A673 (cell line): Measurements from ENCODE around the gene TTC7B. TPM values are rescaled to one million over a fixed set of nuclear protein-coding genes. Genes with fewer than 3 reads are reported as not detected.

ENCODE experiments used
- BruUV-seq: library from RNA; stranded (reverse); fragments of 400-500 nt; replicated peaks from 2 replicates; lab custom pipeline; 2021; lab: Mats Ljungman, UMichigan
- CTCF ChIA-PET: fragments of 300-600 bp; sonication (Branson Sonifier 250); formaldehyde crosslinking; loops from one replicate; lab custom pipeline; 2022; ENCODE audit warnings: antibody characterized with exemption; lab: Charles Lee
- POLR2A ChIA-PET: fragments of 300-600 bp; sonication (Branson Sonifier 250); formaldehyde crosslinking; loops from one replicate; lab custom pipeline; 2022; ENCODE audit warnings: antibody characterized with exemption; ENCODE audit not compliant: low non-redundant PET; lab: Charles Lee
- DNase-seq: peaks from one replicate; pipeline ENCODE4 v3.0.0-alpha.2; 2015; ENCODE audit warnings: low spot score
- H3K27ac ChIP-seq: fragments of 200-600 bp; sonication (generic); 2 replicates; pipeline ENCODE4 v1.5.1; 2016; ENCODE audit warnings: mixed run types, low read depth, mild to moderate bottlenecking, mixed read lengths, antibody characterized with exemption, low read length; ENCODE audit not compliant: poor library complexity, severe bottlenecking
- H3K27me3 ChIP-seq: fragments of 200-600 bp; sonication (generic); replicated peaks from 2 replicates; pipeline ENCODE4 v1.6.1; 2017; ENCODE audit warnings: mixed run types, low read depth, mild to moderate bottlenecking, mixed read lengths, antibody characterized with exemption, low read length; ENCODE audit not compliant: insufficient read depth, poor library complexity
- H3K36me3 ChIP-seq: fragments of 200-600 bp; sonication (generic); 2 replicates; pipeline ENCODE4 v1.6.1; 2016; ENCODE audit warnings: mixed run types, mild to moderate bottlenecking, mixed read lengths, antibody characterized with exemption, low read length; ENCODE audit not compliant: insufficient read depth, poor library complexity, severe bottlenecking
- H3K4me1 ChIP-seq: fragments of 200-600 bp; sonication (generic); 2 replicates; pipeline ENCODE4 v1.6.1; 2017; ENCODE audit warnings: mixed run types, mild to moderate bottlenecking, mixed read lengths, antibody characterized with exemption, low read length; ENCODE audit not compliant: insufficient read depth, poor library complexity, severe bottlenecking
- H3K4me3 ChIP-seq: fragments of 200-600 bp; sonication (generic); 2 replicates; pipeline ENCODE4 v1.5.1; 2016; ENCODE audit warnings: low read depth, mixed run types, mild to moderate bottlenecking, mixed read lengths, low read length; ENCODE audit not compliant: poor library complexity, severe bottlenecking
- H3K9me3 ChIP-seq: fragments of 200-600 bp; sonication (generic); 2 replicates; pipeline ENCODE4 v1.6.1; 2016; ENCODE audit warnings: mixed run types, low read depth, mild to moderate bottlenecking, mixed read lengths, antibody characterized with exemption, low read length; ENCODE audit not compliant: poor library complexity, severe bottlenecking
- CTCF ChIP-seq: fragments of 300-800, 200-600 bp; sonication (generic); conservative IDR thresholded peaks from 2 replicates; pipeline ENCODE4 v1.5.1; 2017; ENCODE audit warnings: low read depth, mild to moderate bottlenecking, antibody characterized with exemption, low read length, moderate library complexity, mixed read lengths
- EZH2 ChIP-seq: fragments of 200-600 bp; sonication (generic); IDR thresholded peaks from 2 replicates; pipeline ENCODE4 v1.6.1; 2017; ENCODE audit warnings: borderline replicate concordance, low read depth, mild to moderate bottlenecking, mixed read lengths, antibody characterized with exemption, low read length; ENCODE audit not compliant: poor library complexity, severe bottlenecking
- intact Hi-C: fragments of 100-400 bp; cut with micrococcal nuclease; formaldehyde crosslinking; loops from one replicate; pipeline ENCODE4 v1.10.0; 2022; ENCODE audit not compliant: unreplicated experiment
- total RNA-seq: library from RNA; stranded (reverse); gene quantifications from 2 replicates; pipeline ENCODE4 v1.2.3, GENCODE V29; 2021

TTC7B gene
- total RNA-seq, 1 experiment from 2014 or later: 39.2 TPM

GRCh38 chr14:90678846-90679362, 137.3 kb downstream of the TTC7B start:
- H3K4me1 ChIP-seq: peaks cover 23% of the 10 kb centered on the region
- no peak for DNase-seq
- no peaks in the 10 kb centered on the region for H3K36me3 ChIP-seq
- no peak overlapping the region for H3K4me3 ChIP-seq
- BruUV-seq: no TSS peak
- ChIA-PET CTCF (no interaction called here), POLR2A (no interaction called here)
- no peaks in the 10 kb centered on the region for H3K27me3 ChIP-seq
- no peaks in the 10 kb centered on the region for H3K9me3 ChIP-seq
- no peak for TF ChIP-seq EZH2
- no peak for TF ChIP-seq CTCF
- intact Hi-C loops: no loop called here
- no peak overlapping the region for H3K27ac ChIP-seq

DNA sequence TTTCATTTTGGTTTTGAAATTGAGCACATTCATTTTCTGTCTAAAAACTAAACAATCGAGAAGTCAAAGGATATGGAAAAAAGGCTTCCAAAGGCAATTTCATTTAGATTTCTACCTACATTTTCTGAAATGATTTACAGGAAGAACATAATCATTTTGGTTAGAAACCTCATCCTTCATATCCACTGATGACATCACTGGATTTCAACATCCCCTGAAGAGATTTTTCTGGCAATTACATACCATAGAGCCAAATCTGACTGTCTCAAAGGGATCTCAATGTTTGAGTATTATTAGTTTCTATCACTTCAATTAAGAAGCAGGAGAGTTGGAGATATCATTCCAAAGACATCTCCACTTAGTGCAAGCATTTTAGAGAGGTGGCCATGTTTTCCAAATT, 137.8 kb downstream of the TTC7B start:
- POLR2A ChIA-PET: no interaction called here
- DNase-seq: no peak
- no peaks in the 10 kb centered on the region for H3K36me3 ChIP-seq

DNA sequence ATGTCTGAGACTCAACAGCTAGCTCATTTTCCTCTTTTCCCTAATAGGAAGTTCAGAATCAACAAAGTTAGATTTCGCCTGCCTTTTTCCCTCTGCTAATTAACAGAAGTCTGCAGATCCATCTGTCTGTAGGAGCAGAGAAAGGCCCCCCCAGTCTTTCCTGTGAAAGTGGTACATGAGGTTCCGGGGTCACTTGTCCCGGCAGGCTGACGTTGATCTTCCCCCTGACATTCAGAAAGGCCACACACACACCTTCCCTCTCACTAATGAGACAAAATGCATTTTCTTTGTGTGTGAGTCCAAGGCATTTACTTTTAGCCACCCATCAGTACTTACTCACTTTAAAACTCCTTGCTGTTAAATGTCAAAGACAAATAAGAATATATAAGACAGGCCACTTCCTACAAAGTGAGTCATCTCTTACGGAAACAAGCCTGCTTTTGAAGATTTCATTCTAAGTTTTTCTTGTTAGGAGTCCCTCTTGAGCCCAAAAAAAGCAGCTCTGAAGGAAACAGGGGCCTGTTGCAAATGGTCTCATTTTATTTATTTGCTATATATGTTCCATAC, 138.7 kb downstream of the TTC7B start:
- intact Hi-C loops: no loop called here

More for the DNA sequence above, 137.8 kb downstream of the TTC7B start:
- no peak overlapping the region for H3K27ac ChIP-seq
- no peak overlapping the region for H3K4me3 ChIP-seq
- no peaks in the 10 kb centered on the region for H3K9me3 ChIP-seq
- intact Hi-C loops: no loop called here
- no TSS peak for BruUV-seq
- H3K4me1 ChIP-seq: peaks cover 23% of the 10 kb centered on the region
- TF ChIP-seq EZH2 (no peak), CTCF (no peak)
- CTCF ChIA-PET: no interaction called here
- no peaks in the 10 kb centered on the region for H3K27me3 ChIP-seq

More for the DNA sequence above, 138.7 kb downstream of the TTC7B start:
- ChIA-PET CTCF (no interaction called here), POLR2A (no interaction called here)
- no TSS peak for BruUV-seq
- Histone ChIP-seq H3K27me3 (no peaks in the 10 kb centered on the region), H3K4me1 (peaks cover 23% of the 10 kb centered on the region), H3K27ac (no peak overlapping the region), H3K36me3 (no peaks in the 10 kb centered on the region), H3K4me3 (no peak overlapping the region), H3K9me3 (no peaks in the 10 kb centered on the region)
- TF ChIP-seq EZH2 (no peak), CTCF (no peak)
- no peak for DNase-seq
